MM.1S (cell line): ENCODE data around the gene GALNT8.

ENCODE experiments used
- DNase-seq: peaks from one replicate; pipeline ENCODE4 v3.0.0-alpha.2; 2015
- H2AFZ ChIP-seq: fragments of 300-600 bp; sonication (generic); 2 replicates; pipeline ENCODE4 v1.6.0; 2016; ENCODE audit warnings: antibody characterized with exemption, low read length
- H3F3A ChIP-seq: fragments of 300-600 bp; sonication (generic); 2 replicates; pipeline ENCODE4 v1.6.1; 2016; ENCODE audit warnings: mild to moderate bottlenecking, antibody characterized with exemption, low read length, moderate library complexity, mixed read lengths; ENCODE audit not compliant: insufficient read depth
- H3K27ac ChIP-seq: fragments of 300-600 bp; sonication (generic); 2 replicates; pipeline ENCODE4 v1.5.1; 2016; ENCODE audit warnings: mild to moderate bottlenecking, low read length
- H3K27me3 ChIP-seq: fragments of 300-600 bp; sonication (generic); replicated peaks from 2 replicates; pipeline ENCODE4 v1.6.0; 2016; ENCODE audit warnings: low read length; ENCODE audit not compliant: insufficient read depth
- H3K36me3 ChIP-seq: fragments of 300-600 bp; sonication (generic); replicated peaks from 2 replicates; pipeline ENCODE4 v1.6.1; 2016; ENCODE audit warnings: mild to moderate bottlenecking, low read length, mixed read lengths; ENCODE audit not compliant: insufficient read depth
- H3K4me1 ChIP-seq: fragments of 300-600 bp; sonication (generic); 2 replicates; pipeline ENCODE4 v1.6.1; 2016; ENCODE audit warnings: low read length, mixed read lengths
- H3K4me2 ChIP-seq: fragments of 300-600 bp; sonication (generic); 2 replicates; pipeline ENCODE4 v1.6.0; 2016; ENCODE audit warnings: low read depth, low read length
- H3K4me3 ChIP-seq: fragments of 300-600 bp; sonication (generic); 2 replicates; pipeline ENCODE4 v1.5.1; 2016; ENCODE audit warnings: low read length, mixed read lengths
- H3K79me2 ChIP-seq: fragments of 300-600 bp; sonication (generic); 2 replicates; pipeline ENCODE4 v1.6.1; 2016; ENCODE audit warnings: mixed run types, low read length, mixed read lengths
- H3K9ac ChIP-seq: fragments of 300-600 bp; sonication (generic); 2 replicates; pipeline ENCODE4 v1.6.1; 2016; ENCODE audit warnings: low read length, mixed read lengths
- H3K9me2 ChIP-seq: fragments of 300-600 bp; sonication (generic); replicated peaks from 2 replicates; pipeline ENCODE4 v1.6.1; 2016; ENCODE audit warnings: mild to moderate bottlenecking, low read length, mixed read lengths; ENCODE audit not compliant: insufficient read depth
- H3K9me3 ChIP-seq: fragments of 300-600 bp; sonication (generic); replicated peaks from 2 replicates; pipeline ENCODE4 v1.6.1; 2016; ENCODE audit warnings: mild to moderate bottlenecking, low read length, mixed read lengths; ENCODE audit not compliant: insufficient read depth
- H4K20me1 ChIP-seq: fragments of 300-600 bp; sonication (generic); 2 replicates; pipeline ENCODE4 v1.6.1; 2016; ENCODE audit warnings: mild to moderate bottlenecking, low read length, moderate library complexity, mixed read lengths; ENCODE audit not compliant: insufficient read depth
- CTCF ChIP-seq: fragments of 300-600 bp; sonication (generic); IDR thresholded peaks from 2 replicates; pipeline ENCODE4 v1.5.1; 2016; ENCODE audit warnings: antibody characterized with exemption, low read length, mixed read lengths
- EZH2 ChIP-seq: fragments of 300-600 bp; sonication (generic); optimal IDR thresholded peaks from 2 replicates; pipeline ENCODE3; 2017; ENCODE audit warnings: low read depth, mild to moderate bottlenecking, antibody characterized with exemption, low read length, mixed read lengths
- EZH2phosphoT487 ChIP-seq: fragments of 300-600 bp; sonication (generic); IDR thresholded peaks from 2 replicates; pipeline ENCODE4 v1.6.1; 2018; ENCODE audit warnings: antibody characterized with exemption, low read length

GALNT8 gene

GRCh38 chr12:4806439-4807115 lies 86.4 kb downstream of the GALNT8 start:
- H3K4me2 ChIP-seq = no peak overlapping the region
- H3K4me3 ChIP-seq = no peak overlapping the region
- H3K27me3 ChIP-seq = no peaks in the 10 kb centered on the region

GRCh38 chr12:4807116-4807783 lies 87.0 kb downstream of the GALNT8 start:
- H3K27me3 ChIP-seq = no peaks in the 10 kb centered on the region

More at GRCh38 chr12:4806439-4807115, 86.4 kb downstream of the GALNT8 start:
- Histone ChIP-seq H3K9ac (no peak overlapping the region), H3K9me2 (no peaks in the 10 kb centered on the region), H3K79me2 (no peaks in the 10 kb centered on the region), H3K27ac (no peak overlapping the region), H4K20me1 (no peaks in the 10 kb centered on the region), H2AFZ (no peak overlapping the region), H3K9me3 (no peaks in the 10 kb centered on the region), H3K36me3 (no peaks in the 10 kb centered on the region), H3F3A (no peaks in the 10 kb centered on the region), H3K4me1 (no peaks in the 10 kb centered on the region)
- TF ChIP-seq EZH2 (no peak), CTCF (no peak), EZH2phosphoT487 (no peak)
- DNase-seq = no peak

GRCh38 chr12:4807813-4808212 lies 87.6 kb downstream of the GALNT8 start:
- Histone ChIP-seq H3K79me2 (no peaks in the 10 kb centered on the region), H3K4me2 (no peak overlapping the region), H2AFZ (no peak overlapping the region), H3K4me1 (no peaks in the 10 kb centered on the region), H3K9me3 (no peaks in the 10 kb centered on the region), H3K9me2 (no peaks in the 10 kb centered on the region), H3F3A (no peaks in the 10 kb centered on the region), H3K36me3 (no peaks in the 10 kb centered on the region), H3K27me3 (no peaks in the 10 kb centered on the region), H3K4me3 (no peak overlapping the region), H3K9ac (no peak overlapping the region), H4K20me1 (no peaks in the 10 kb centered on the region), H3K27ac (no peak overlapping the region)
- no peak for TF ChIP-seq EZH2phosphoT487
- no peak for TF ChIP-seq CTCF
- TF ChIP-seq EZH2 = no peak
- DNase-seq = peak; percentile 15

More at GRCh38 chr12:4807116-4807783, 87.0 kb downstream of the GALNT8 start:
- TF ChIP-seq EZH2 (no peak), CTCF (no peak), EZH2phosphoT487 (no peak)
- Histone ChIP-seq H3K9me3 (no peaks in the 10 kb centered on the region), H3K36me3 (no peaks in the 10 kb centered on the region), H3K9me2 (no peaks in the 10 kb centered on the region), H3K4me1 (no peaks in the 10 kb centered on the region), H3K9ac (no peak overlapping the region), H4K20me1 (no peaks in the 10 kb centered on the region), H2AFZ (no peak overlapping the region), H3K27ac (no peak overlapping the region), H3K4me2 (no peak overlapping the region), H3F3A (no peaks in the 10 kb centered on the region), H3K79me2 (no peaks in the 10 kb centered on the region), H3K4me3 (no peak overlapping the region)
- DNase-seq = peak; percentile 16
